ENCODE data around the gene GIGYF2.

GRCh38 chr2:232800166-232800565 lies 103.0 kb downstream of the GIGYF2 start:
- no peak for TF ChIP-seq REST (IDR thresholded peaks at IDR 0.05; ENCODE audit: low read depth, low read length)
- no peak for TF ChIP-seq RXRA (IDR thresholded peaks at IDR 0.05; ENCODE audit: borderline replicate concordance, low read depth)
- no peak for TF ChIP-seq CTCF (IDR thresholded peaks at IDR 0.05)
- TF ChIP-seq EP300 (IDR thresholded peaks at IDR 0.05; ENCODE audit: borderline replicate concordance in 1 of 2, low read depth in 1 of 2, low read length in 1 of 2): no peak
